Measurements from ENCODE around the gene CFAP97D2. TPM values are rescaled to one million over a fixed set of nuclear protein-coding genes. Genes with fewer than 3 reads are reported as not detected.

Gene CFAP97D2
- total RNA-seq, 2 donors from 2014 or later, result not detected

DNA sequence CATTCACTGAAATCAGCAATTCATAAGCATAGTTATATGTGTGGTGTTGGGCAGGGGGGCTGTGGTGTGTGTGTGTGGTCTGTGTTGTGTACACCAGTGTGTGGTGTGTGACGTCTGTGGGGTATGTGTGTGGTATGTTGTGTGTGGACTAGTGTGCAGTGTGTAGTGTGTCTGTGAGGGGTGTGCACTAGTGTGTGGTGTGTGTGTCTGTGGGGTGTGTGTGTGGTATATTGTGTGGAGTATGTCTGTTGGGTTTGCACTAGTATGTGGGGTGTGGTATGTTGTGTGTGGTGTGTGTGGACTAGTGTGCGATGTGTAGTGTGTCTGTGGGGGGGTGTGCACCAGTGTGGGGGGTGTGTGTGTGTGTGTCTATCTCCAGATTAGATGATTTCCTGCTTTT lies 48.5 kb downstream of the CFAP97D2 start:
- Histone ChIP-seq H3K27me3 (peaks cover 0 to 3% of the 10 kb centered on the region in 2 donors), H3K9me3 (no peaks in the 10 kb centered on the region), H3K4me3 (no peak overlapping the region), H3K4me1 (peaks cover 0 to 12% of the 10 kb centered on the region in 2 donors), H3K27ac (no peak overlapping the region), H3K36me3 (no peaks in the 10 kb centered on the region)
- DNase-seq (ENCODE audit: low spot score), result no peak
- TF ChIP-seq, protein P1, sequence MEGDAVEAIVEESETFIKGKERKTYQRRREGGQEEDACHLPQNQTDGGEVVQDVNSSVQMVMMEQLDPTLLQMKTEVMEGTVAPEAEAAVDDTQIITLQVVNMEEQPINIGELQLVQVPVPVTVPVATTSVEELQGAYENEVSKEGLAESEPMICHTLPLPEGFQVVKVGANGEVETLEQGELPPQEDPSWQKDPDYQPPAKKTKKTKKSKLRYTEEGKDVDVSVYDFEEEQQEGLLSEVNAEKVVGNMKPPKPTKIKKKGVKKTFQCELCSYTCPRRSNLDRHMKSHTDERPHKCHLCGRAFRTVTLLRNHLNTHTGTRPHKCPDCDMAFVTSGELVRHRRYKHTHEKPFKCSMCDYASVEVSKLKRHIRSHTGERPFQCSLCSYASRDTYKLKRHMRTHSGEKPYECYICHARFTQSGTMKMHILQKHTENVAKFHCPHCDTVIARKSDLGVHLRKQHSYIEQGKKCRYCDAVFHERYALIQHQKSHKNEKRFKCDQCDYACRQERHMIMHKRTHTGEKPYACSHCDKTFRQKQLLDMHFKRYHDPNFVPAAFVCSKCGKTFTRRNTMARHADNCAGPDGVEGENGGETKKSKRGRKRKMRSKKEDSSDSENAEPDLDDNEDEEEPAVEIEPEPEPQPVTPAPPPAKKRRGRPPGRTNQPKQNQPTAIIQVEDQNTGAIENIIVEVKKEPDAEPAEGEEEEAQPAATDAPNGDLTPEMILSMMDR (IDR thresholded peaks at IDR 0.05), result no peak

DNA sequence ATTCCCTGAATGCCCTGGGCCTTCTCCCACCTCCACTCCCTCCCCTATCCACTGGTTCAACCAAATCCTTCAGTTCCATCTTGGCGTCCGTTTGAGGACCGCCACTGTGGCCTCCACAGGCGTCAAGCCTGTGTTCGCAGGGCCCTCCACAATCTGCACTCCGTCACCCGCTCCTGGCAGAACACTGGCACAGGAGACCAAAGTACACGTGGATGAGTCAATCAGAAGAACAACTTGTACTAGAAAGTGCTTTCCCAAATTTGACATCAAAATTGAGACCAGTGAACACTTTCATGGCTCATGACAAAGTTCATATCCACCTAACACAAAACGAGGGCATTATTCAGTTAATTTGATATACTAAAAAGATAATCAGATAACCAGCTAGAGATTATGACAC lies 49.1 kb downstream of the CFAP97D2 start:
- Histone ChIP-seq H3K36me3 (no peaks in the 10 kb centered on the region), H3K27ac (no peak overlapping the region), H3K9me3 (no peaks in the 10 kb centered on the region), H3K27me3 (peaks cover 0 to 3% of the 10 kb centered on the region in 2 donors), H3K4me3 (no peak overlapping the region), H3K4me1 (peaks cover 0 to 9% of the 10 kb centered on the region in 2 donors)
- TF ChIP-seq, protein P1 (IDR thresholded peaks at IDR 0.05), result no peak
- DNase-seq (ENCODE audit: low spot score), result no peak

DNA sequence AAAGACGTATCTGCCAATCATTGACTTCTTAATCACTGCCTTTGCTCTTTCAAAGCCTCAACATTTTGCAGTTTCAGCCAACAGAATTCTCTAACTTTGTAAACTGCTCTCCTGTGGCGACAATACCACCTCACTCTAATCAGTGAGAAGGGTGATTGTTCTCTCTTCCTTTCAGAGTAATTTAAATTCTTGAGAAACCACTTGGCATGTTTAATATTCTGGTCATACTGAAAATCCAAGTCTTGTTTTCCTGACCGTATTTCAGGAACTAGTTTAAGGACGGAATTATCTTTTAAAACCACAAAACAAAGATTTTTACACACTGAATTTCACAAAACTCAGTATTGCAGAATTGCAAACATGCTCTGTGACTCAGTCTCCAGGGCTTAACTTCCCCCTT lies 50.4 kb downstream of the CFAP97D2 start:
- peaks cover 0 to 3% of the 10 kb centered on the region in 2 donors for H3K27me3 ChIP-seq

DNA sequence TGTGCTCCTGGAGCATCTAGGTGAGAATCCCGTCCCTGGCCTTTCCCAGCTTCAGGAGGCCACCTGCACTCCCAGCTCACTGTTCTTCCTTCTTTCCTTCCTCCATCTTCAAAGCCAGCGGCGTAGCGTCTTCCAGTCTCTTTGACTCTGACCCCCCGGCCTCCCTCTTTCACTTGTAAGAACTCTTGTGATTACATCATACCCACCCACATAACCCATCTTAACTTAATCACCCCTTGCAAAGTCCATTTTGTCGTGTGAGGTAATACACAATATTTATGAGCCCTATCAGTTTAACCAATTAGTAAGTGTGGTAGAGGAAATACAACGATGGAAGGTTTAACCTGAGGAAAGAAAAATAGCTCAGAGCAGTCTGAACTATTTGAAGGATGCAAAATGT lies 51.1 kb downstream of the CFAP97D2 start:
- H3K36me3 ChIP-seq, result no peaks in the 10 kb centered on the region
- DNase-seq (ENCODE audit: low spot score), result no peak

More for the DNA sequence above, 50.4 kb downstream of the CFAP97D2 start:
- Histone ChIP-seq H3K4me1 (peaks cover 0 to 12% of the 10 kb centered on the region in 2 donors), H3K9me3 (no peaks in the 10 kb centered on the region), H3K27ac (no peak overlapping the region), H3K4me3 (no peak overlapping the region), H3K36me3 (no peaks in the 10 kb centered on the region)
- TF ChIP-seq, protein P1 (IDR thresholded peaks at IDR 0.05), result no peak
- no peak for DNase-seq (ENCODE audit: low spot score)

DNA sequence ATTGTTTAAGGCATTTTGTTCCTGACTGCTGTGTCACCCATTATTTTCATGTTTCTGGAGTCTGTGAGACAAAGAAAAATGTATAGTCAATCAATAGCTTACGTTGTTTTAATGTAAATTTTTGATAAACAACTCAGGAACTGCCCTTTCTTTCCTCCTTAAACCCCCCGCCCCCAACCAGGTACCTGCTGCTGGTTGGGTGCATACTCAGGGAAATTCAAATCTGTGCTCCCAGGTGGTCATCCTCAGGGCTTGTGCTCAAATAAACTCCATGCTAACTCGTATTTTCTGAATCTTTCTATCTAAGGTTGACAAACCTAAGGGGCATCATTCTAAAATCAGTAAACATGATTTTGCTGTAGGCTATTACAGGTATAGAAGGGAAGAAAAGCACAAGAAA lies 51.5 kb downstream of the CFAP97D2 start:
- no peak for DNase-seq (ENCODE audit: low spot score)
- H3K27me3 ChIP-seq, result peaks cover 0 to 3% of the 10 kb centered on the region in 2 donors
- H3K36me3 ChIP-seq, result no peaks in the 10 kb centered on the region
- no peak overlapping the region for H3K4me3 ChIP-seq
- no peaks in the 10 kb centered on the region for H3K9me3 ChIP-seq
- TF ChIP-seq, protein P1 (IDR thresholded peaks at IDR 0.05), result no peak
- H3K4me1 ChIP-seq, result peaks cover 0 to 14% of the 10 kb centered on the region in 2 donors
- H3K27ac ChIP-seq, result no peak overlapping the region

More for the DNA sequence above, 51.1 kb downstream of the CFAP97D2 start:
- Histone ChIP-seq H3K27me3 (peaks cover 0 to 3% of the 10 kb centered on the region in 2 donors), H3K4me3 (no peak overlapping the region), H3K27ac (no peak overlapping the region), H3K4me1 (peaks cover 0 to 13% of the 10 kb centered on the region in 2 donors), H3K9me3 (no peaks in the 10 kb centered on the region)
- TF ChIP-seq, protein P1 (IDR thresholded peaks at IDR 0.05), result no peak

DNA sequence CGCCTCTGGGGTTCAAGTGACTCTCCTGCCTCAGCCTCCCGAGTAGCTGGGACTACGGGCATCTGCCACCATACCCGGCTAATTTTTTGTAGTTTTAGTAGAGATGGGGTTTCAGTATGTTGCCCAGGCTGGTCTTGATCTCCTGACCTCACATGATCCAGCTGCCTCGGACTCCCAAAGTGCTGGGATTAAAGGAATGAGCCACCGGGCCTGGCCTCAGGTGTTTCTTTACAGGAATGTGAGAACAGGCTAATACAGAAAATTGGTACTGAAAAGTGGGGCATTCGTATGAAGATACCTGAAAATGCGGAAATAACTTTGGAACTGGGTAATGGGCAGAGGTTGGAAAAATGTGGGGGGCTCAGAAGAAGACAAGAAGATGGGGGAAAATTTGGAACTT lies 52.8 kb downstream of the CFAP97D2 start:
- no peak for DNase-seq (ENCODE audit: low spot score)
- TF ChIP-seq, protein P1 (IDR thresholded peaks at IDR 0.05), result no peak
- Histone ChIP-seq H3K9me3 (no peaks in the 10 kb centered on the region), H3K4me3 (no peak overlapping the region), H3K4me1 (peaks cover 0 to 17% of the 10 kb centered on the region in 2 donors), H3K36me3 (no peaks in the 10 kb centered on the region), H3K27me3 (peaks cover 0 to 3% of the 10 kb centered on the region in 2 donors), H3K27ac (no peak overlapping the region)

Measured in right atrium auricular region (tissue), 2 donors.